HS-5 (cell line): ENCODE results near the gene USP37.

Experiments
- DNase-seq: peaks from one replicate; pipeline ENCODE4 v3.0.0-alpha.2; 2012; ENCODE audit warnings: low read depth

Gene USP37

GRCh38 chr2:218474527-218474926, 93.6 kb downstream of the USP37 start:
- DNase-seq: no peak

DNA sequence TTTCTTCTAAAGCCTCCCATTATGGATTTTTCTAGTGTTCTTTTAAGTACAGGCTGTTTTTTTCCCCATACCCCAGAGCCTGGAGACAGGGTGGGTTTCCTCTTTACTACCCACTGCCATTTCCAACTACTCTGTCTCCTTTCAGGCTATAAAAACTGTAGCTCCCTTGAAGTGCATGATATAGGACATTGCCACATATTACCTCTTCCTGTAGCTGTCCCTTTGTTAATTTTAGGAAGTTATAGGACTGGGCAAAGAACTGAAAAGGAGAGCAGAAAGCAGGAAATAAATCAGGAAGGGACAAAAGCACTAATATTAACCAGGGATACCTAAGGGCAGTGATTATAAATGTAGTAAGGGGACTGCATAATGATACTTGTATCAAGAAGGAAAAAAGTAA, 95.2 kb downstream of the USP37 start:
- DNase-seq: no peak

- no peak for DNase-seq
Measured at GRCh38 chr2:218471982-218472381, 96.2 kb downstream of the USP37 start.

DNA sequence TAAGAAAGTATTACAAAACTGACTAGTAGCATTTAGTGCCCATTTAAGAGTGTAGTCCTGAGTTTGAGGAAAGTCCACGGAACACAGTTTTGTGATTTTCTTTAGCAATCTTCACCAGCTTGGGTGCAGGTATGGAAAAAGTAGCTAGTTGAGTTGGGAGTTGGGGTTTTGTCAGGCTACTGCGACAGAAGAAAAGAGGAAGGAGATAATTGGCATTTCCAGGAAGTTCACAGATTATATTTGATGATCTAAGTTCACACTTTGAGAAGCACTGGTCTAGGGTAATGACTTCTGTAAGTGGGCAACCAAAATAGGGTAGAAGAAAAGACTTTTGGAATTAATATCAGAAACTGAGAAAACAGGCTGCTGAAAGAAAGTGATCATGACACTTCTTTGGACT, 97.1 kb downstream of the USP37 start:
- DNase-seq: no peak

DNA sequence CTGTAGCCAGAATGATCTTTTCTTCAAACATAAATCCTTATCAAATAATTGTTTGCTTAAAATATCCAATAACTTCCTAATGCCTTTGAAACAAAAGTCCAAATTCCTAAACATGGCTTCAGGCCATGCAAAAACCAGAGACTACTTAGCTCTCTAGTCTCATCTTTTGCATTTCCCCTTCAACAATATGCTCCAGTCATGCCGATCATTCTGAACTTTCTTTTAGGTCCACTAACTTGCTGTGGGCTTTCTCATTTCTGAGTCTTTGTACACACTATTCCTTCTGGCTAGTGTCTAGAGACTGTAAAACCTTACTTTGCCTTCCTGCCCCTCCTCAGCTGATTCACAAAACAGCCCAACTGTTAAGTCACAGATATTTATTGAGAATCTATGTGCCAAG, 97.7 kb downstream of the USP37 start:
- no peak for DNase-seq

DNA sequence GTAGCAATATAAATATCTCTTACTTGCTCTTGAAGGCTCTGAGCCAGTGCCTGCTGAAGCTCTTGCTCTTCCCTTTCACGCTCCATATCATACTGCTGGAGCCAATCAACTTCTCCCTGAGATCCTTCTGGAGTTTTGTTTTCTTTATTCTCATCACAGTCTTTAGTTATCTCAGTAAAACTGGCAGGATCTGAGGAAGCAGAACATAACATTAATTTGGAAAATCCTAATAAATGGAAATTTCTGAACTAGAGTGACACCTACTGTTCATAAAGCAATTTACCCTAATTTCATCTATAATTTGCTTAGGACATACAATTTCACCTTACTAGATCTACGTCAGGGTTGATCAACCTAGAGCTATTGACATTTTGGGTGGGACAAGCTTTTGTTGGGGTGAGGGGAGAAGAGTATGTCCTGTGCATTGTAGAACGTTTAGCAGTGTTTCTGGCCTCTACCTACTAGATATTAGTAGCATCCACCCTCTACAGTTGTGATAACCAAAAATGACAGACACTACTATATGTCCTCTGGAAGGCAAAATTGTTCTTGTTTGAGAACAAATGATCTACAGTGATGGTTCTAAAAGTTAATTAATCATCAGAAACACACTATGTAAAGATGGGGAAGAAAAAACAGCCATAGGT, 102.0 kb downstream of the USP37 start:
- peak; percentile 5 for DNase-seq

DNA sequence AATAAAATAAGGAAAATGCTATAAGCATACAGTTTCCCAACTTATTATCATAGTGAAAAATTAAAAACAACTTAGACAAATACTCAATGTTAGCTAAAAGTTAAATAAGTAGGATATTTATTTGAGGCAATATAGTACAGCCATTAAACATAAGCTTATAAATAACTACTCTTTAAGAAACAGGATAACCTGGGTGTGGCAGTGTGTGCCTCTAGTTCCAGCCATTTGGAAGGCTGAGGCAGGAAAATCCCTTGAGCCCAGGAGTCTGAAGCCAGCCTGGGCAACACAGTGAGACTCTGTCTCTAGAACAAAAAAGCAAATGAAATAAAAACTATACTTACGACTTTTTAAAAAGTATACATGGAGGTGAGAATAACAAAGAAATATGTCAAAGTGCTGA, 109.6 kb downstream of the USP37 start:
- DNase-seq: no peak

- DNase-seq: no peak
Measured at GRCh38 chr2:218456849-218457248, 111.3 kb downstream of the USP37 start.

DNA sequence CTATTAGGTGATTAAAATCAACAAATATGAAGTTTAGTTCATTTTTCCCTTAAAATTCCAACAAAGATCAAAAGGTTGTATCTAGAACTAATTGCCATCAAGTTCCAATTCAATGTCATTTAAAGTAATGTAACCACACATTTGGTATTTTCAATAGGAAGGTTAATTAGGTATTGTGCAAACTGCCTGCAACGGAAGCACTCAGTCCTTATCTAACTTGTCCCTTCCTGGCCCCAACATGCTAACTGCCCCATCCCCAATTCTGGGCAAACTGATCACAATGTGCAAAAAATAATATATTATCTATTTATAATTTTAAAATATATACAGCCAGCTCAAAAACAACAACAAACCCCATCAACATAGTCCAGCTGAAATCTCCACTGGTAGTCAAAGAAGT, 116.1 kb downstream of the USP37 start:
- DNase-seq: no peak

DNA sequence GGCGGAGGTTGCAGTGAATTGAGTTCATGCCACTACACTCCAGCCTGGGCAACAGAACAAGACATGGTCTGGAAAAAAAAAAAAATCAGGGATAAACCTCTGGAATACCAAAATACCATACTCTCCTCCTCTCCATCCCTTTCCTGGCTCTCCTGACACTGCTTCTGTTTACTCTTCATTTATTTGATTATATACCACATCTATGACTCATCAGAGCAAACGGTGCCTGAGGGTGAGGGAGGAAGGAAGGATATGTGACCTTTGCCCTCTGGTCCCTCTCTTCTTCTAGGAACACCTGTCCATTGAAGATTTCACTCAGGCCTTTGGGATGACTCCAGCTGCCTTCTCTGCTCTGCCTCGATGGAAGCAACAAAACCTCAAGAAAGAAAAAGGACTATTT, 119.2 kb downstream of the USP37 start:
- DNase-seq: peak; percentile 23

- DNase-seq: no peak
Measured at GRCh38 chr2:218447072-218447471, 121.1 kb downstream of the USP37 start.

- DNase-seq: no peak
Measured at GRCh38 chr2:218446547-218446946, 121.6 kb downstream of the USP37 start.

GRCh38 chr2:218445602-218446001, 122.5 kb downstream of the USP37 start:
- no peak for DNase-seq

- DNase-seq: no peak
Measured at GRCh38 chr2:218444692-218445357, 123.3 kb downstream of the USP37 start.

- no peak for DNase-seq
Measured at GRCh38 chr2:218438596-218438995, 129.6 kb downstream of the USP37 start.

DNA sequence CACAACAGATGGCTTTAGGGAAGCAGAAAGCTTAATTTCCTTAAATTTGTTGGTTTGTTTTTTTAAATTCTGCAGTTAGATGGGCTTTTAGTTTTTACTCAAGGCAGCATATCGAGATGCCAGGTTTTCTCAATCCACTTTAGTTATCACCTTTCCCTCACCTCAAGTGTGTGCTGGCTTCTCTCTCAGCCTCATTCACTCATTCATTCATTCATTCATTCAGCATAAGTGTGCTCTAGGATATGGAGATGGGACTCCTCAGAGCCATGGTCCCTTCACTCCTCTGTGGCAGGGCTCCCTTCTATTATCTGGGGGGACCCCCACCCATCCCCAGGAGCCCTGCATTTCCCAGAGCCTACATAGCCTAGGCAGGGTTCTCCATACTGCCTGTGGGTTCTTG, 130.2 kb downstream of the USP37 start:
- DNase-seq: no peak

GRCh38 chr2:218436992-218437391, 131.2 kb downstream of the USP37 start:
- no peak for DNase-seq

- DNase-seq: no peak
Measured at GRCh38 chr2:218435003-218435982, 132.9 kb downstream of the USP37 start.

GRCh38 chr2:218434456-218434855, 133.7 kb downstream of the USP37 start:
- DNase-seq: no peak

- no peak for DNase-seq
Measured at GRCh38 chr2:218432676-218433365, 135.3 kb downstream of the USP37 start.

- DNase-seq: no peak
Measured at GRCh38 chr2:218431878-218432277, 136.3 kb downstream of the USP37 start.

- no peak for DNase-seq
Measured at GRCh38 chr2:218430721-218431120, 137.4 kb downstream of the USP37 start.
